Caco-2 (cell line): ENCODE results near the gene KY. TPM values are rescaled to one million over a fixed set of nuclear protein-coding genes. Genes with fewer than 3 reads are reported as not detected.

Source experiments
- BruUV-seq: library from RNA; stranded (reverse); fragments of 400-500 nt; replicated peaks from 2 replicates; lab custom pipeline; 2021; lab: Mats Ljungman, UMichigan
- CTCF ChIA-PET: fragments of 300-600 bp; sonication (Branson Sonifier 250); formaldehyde crosslinking; loops from one replicate; lab custom pipeline; 2022; ENCODE audit warnings: antibody characterized with exemption; lab: Charles Lee
- POLR2A ChIA-PET: fragments of 300-600 bp; sonication (Branson Sonifier 250); formaldehyde crosslinking; loops from one replicate; lab custom pipeline; 2022; ENCODE audit warnings: antibody characterized with exemption; lab: Charles Lee
- DNase-seq, 2 experiments: peaks; one replicate each; pipeline versions ENCODE4 v3.0.0 to v3.0.0-alpha.2; 2020 to 2022
- H3K27me3 ChIP-seq: replicated peaks from 2 replicates; pipeline ENCODE4 v1.6.0; 2011; ENCODE audit warnings: low read length; ENCODE audit not compliant: control insufficient read depth, insufficient read depth
- H3K36me3 ChIP-seq: 2 replicates; pipeline ENCODE4 v1.5.1; 2011; ENCODE audit warnings: low read length; ENCODE audit not compliant: control insufficient read depth, insufficient read depth
- H3K4me1 ChIP-seq: fragments of 250-450 bp; sonication (Bioruptor Pico); 2 replicates; pipeline ENCODE4 v1.5.1; 2020; ENCODE audit warnings: mild to moderate bottlenecking
- H3K4me3 ChIP-seq: 2 replicates; pipeline ENCODE4 v1.5.1; 2011; ENCODE audit warnings: low read depth, mild to moderate bottlenecking, control low read depth, low read length
- H3K9me3 ChIP-seq: fragments of 250-450 bp; sonication (Bioruptor Pico); 2 replicates; pipeline ENCODE4 v1.5.1; 2020; ENCODE audit warnings: mild to moderate bottlenecking, moderate library complexity
- H3K27ac Mint-ChIP-seq: one replicate; pipeline ENCODE4 v1.8.0; 2022; ENCODE audit warnings: mixed read lengths; ENCODE audit not compliant: unreplicated experiment
- H3K27me3 Mint-ChIP-seq: one replicate; pipeline ENCODE4 v1.8.0; 2022; ENCODE audit warnings: mixed read lengths; ENCODE audit not compliant: insufficient read depth, unreplicated experiment
- H3K36me3 Mint-ChIP-seq: one replicate; pipeline ENCODE4 v1.8.0; 2022; ENCODE audit warnings: mild to moderate bottlenecking, mixed read lengths; ENCODE audit not compliant: insufficient read depth, unreplicated experiment
- H3K4me1 Mint-ChIP-seq: one replicate; pipeline ENCODE4 v1.8.0; 2022; ENCODE audit warnings: low read depth, mixed read lengths; ENCODE audit not compliant: unreplicated experiment
- H3K4me3 Mint-ChIP-seq: one replicate; pipeline ENCODE4 v1.8.0; 2022; ENCODE audit warnings: mild to moderate bottlenecking, moderate library complexity, mixed read lengths; ENCODE audit not compliant: unreplicated experiment
- H3K9me3 Mint-ChIP-seq: one replicate; pipeline ENCODE4 v1.8.0; 2022; ENCODE audit warnings: mixed read lengths; ENCODE audit not compliant: unreplicated experiment
- CTCF ChIP-seq, 2 experiments: fragments of 200-600 bp in 1 of 2; IDR thresholded peaks; 1 replicate in 1 of 2; 2 replicates in 1 of 2; pipeline versions ENCODE4 v1.5.1 to v1.8.0; 2011 to 2022; ENCODE audit warnings: antibody characterized with exemption in 1 of 2, control low read depth in 1 of 2, inconsistent platforms in 1 of 2, low read depth in 1 of 2, low read length in 1 of 2, mild to moderate bottlenecking in 1 of 2, moderate library complexity in 1 of 2; ENCODE audit not compliant: insufficient read depth in 1 of 2, severe bottlenecking in 1 of 2, unreplicated experiment in 1 of 2
- intact Hi-C: fragments of 100-400 bp; cut with micrococcal nuclease; formaldehyde crosslinking; loops from one replicate; pipeline ENCODE4 v1.10.0; 2022; ENCODE audit not compliant: unreplicated experiment
- total RNA-seq: library from RNA; stranded (reverse); gene quantifications from 2 replicates; pipeline ENCODE4 v1.2.3, GENCODE V29; 2022

KY gene
- total RNA-seq, 1 experiment from 2014 or later = not detected

DNA sequence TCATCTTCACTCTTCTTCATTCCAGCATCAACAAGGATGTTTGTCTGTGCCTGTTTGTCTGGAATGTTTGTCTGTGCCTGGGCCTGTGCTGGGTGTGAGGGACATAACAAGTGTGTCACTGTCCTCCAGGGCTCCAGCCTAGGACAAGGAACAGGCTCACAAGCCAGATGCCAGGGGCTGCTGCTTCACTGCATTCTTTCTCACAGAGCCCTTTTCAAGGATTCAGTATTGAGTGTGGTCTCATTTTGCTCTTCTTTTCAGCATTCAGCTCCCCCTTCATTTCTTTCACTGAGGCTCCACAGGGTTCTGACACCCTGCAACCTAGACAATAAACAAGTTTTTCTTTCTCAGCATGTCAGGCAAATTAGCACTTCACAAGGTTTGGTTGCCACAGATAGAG is 43.6 kb upstream of the KY start:
- Histone ChIP-seq H3K4me1 (no peaks in the 10 kb centered on the region), H3K9me3 (no peaks in the 10 kb centered on the region), H3K27me3 (no peaks in the 10 kb centered on the region), H3K4me3 (no peak overlapping the region), H3K36me3 (no peaks in the 10 kb centered on the region)
- no peak for DNase-seq
- no peak overlapping the region for H3K4me3 Mint-ChIP-seq
- H3K36me3 Mint-ChIP-seq = no peaks in the 10 kb centered on the region
- CTCF ChIA-PET = no interaction called here
- H3K4me1 Mint-ChIP-seq = no peaks in the 10 kb centered on the region
- H3K9me3 Mint-ChIP-seq = no peaks in the 10 kb centered on the region
- H3K27ac Mint-ChIP-seq = no peak overlapping the region
- POLR2A ChIA-PET = no interaction called here
- intact Hi-C loops = no loop called here
- TF ChIP-seq CTCF (IDR thresholded peaks at IDR 0.05; ENCODE audit: insufficient read depth in 1 of 2, low read depth in 1 of 2, low read length in 1 of 2, severe bottlenecking in 1 of 2, unreplicated experiment in 1 of 2) = no peak
- BruUV-seq = no TSS peak
- H3K27me3 Mint-ChIP-seq = peaks cover 2% of the 10 kb centered on the region

DNA sequence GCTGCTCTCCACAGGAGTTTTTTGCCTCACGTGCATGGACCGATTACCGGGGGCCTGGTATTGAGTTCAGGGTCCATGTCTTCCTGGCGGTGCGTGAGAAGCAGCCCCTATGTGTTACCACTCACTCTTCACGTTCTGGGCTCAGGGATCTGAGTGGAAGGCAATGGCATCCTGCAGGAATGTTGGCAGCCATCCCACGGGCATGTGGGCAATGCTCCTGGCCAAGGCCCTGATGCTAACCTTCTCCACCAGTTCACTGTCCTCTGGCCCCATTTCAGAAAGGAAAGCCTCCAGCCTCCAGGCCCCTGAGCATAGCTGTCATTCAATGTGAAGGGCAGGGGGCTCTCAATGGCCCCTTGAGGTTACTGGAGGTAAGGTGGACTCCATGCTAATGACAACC is 43.0 kb upstream of the KY start:
- peaks cover 6% of the 10 kb centered on the region for H3K27me3 Mint-ChIP-seq
- no peak for TF ChIP-seq CTCF (IDR thresholded peaks at IDR 0.05; ENCODE audit: insufficient read depth in 1 of 2, low read depth in 1 of 2, low read length in 1 of 2, severe bottlenecking in 1 of 2, unreplicated experiment in 1 of 2)

DNA sequence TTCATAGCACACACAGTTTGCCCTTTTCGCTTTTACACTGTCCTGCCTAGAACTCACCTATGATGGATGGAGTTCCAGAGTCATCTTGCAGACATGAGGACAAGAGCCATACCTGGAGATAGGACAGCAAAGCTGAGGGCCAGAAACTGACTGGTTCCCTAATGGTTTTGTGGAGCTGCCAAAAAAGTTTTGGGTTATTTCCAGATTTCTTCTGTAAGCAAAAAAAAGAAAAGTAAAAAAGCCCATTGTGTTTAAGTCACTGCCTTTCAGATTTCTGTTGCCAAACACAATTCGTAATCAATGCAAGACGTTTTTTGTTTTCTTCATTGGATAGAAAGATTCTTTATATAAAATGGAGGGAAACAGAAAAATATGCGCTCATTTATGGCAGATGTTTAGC is 42.4 kb upstream of the KY start:
- no peak for DNase-seq
- BruUV-seq = no TSS peak
- TF ChIP-seq CTCF (IDR thresholded peaks at IDR 0.05; ENCODE audit: insufficient read depth in 1 of 2, low read depth in 1 of 2, low read length in 1 of 2, severe bottlenecking in 1 of 2, unreplicated experiment in 1 of 2) = no peak
- Mint-ChIP-seq H3K27ac (no peak overlapping the region), H3K4me1 (no peaks in the 10 kb centered on the region), H3K36me3 (no peaks in the 10 kb centered on the region), H3K4me3 (no peak overlapping the region), H3K9me3 (no peaks in the 10 kb centered on the region), H3K27me3 (peaks cover 6% of the 10 kb centered on the region)
- ChIA-PET POLR2A (no interaction called here), CTCF (no interaction called here)
- H3K36me3 ChIP-seq = no peaks in the 10 kb centered on the region
- H3K27me3 ChIP-seq = no peaks in the 10 kb centered on the region
- no peaks in the 10 kb centered on the region for H3K9me3 ChIP-seq
- no peak overlapping the region for H3K4me3 ChIP-seq
- H3K4me1 ChIP-seq = no peaks in the 10 kb centered on the region
- intact Hi-C loops = no loop called here

More for the DNA sequence above, 43.0 kb upstream of the KY start:
- Mint-ChIP-seq H3K36me3 (no peaks in the 10 kb centered on the region), H3K9me3 (no peaks in the 10 kb centered on the region), H3K27ac (no peak overlapping the region), H3K4me3 (no peak overlapping the region), H3K4me1 (no peaks in the 10 kb centered on the region)
- CTCF ChIA-PET = no interaction called here
- Histone ChIP-seq H3K27me3 (no peaks in the 10 kb centered on the region), H3K4me1 (no peaks in the 10 kb centered on the region), H3K9me3 (no peaks in the 10 kb centered on the region), H3K36me3 (no peaks in the 10 kb centered on the region), H3K4me3 (no peak overlapping the region)
- no peak for DNase-seq
- intact Hi-C loops = no loop called here
- no TSS peak for BruUV-seq
- POLR2A ChIA-PET = no interaction called here
